PC-3 (cell line): ENCODE data around the gene CEBPA. TPM values are rescaled to one million over a fixed set of nuclear protein-coding genes. Genes with fewer than 3 reads are reported as not detected.

ENCODE experiments used
- ATAC-seq: fragments of 200-7000 bp; cut with Tn5 transposase; 2 replicates; pipeline ENCODE4 v1.9.1; 2020; ENCODE audit warnings: mild to moderate bottlenecking, moderate library complexity
- BruUV-seq: library from RNA; stranded (reverse); fragments of 400-500 nt; replicated peaks from 2 replicates; lab custom pipeline; 2021; lab: Mats Ljungman, UMichigan
- CTCF ChIA-PET: fragments of 300-600 bp; sonication (Branson Sonifier 250); formaldehyde crosslinking; loops from one replicate; lab custom pipeline; 2022; ENCODE audit warnings: antibody characterized with exemption; lab: Charles Lee
- POLR2A ChIA-PET: fragments of 300-600 bp; sonication (Branson Sonifier 250); formaldehyde crosslinking; loops from one replicate; lab custom pipeline; 2022; ENCODE audit warnings: antibody characterized with exemption; ENCODE audit not compliant: unreplicated experiment; lab: Charles Lee
- DNase-seq: peaks from one replicate; pipeline ENCODE4 v3.0.0-alpha.2; 2015
- H2AFZ ChIP-seq: fragments of 300-600 bp; sonication (generic); 2 replicates; pipeline ENCODE4 v1.6.0; 2016; ENCODE audit warnings: antibody characterized with exemption, low read length
- H3F3A ChIP-seq: fragments of 300-600 bp; sonication (generic); one replicate; pipeline ENCODE4 v1.6.0; 2017; ENCODE audit warnings: antibody characterized with exemption, low read length, control low read depth, mild to moderate bottlenecking; ENCODE audit not compliant: unreplicated experiment
- H3K27ac ChIP-seq: fragments of 300-600 bp; sonication (generic); 2 replicates; pipeline ENCODE4 v1.5.1; 2016; ENCODE audit warnings: mild to moderate bottlenecking, low read length
- H3K27me3 ChIP-seq: fragments of 300-600 bp; sonication (generic); 2 replicates; pipeline ENCODE4 v1.6.1; 2016; ENCODE audit warnings: low read length, mixed read lengths
- H3K36me3 ChIP-seq: fragments of 300-600 bp; sonication (generic); 2 replicates; pipeline ENCODE4 v1.6.1; 2016; ENCODE audit warnings: low read depth, mixed run types, low read length, mixed read lengths
- H3K4me1 ChIP-seq: fragments of 300-600 bp; sonication (generic); 2 replicates; pipeline ENCODE4 v1.5.1; 2016; ENCODE audit warnings: low read length; ENCODE audit not compliant: insufficient read depth
- H3K4me2 ChIP-seq: fragments of 300-600 bp; sonication (generic); 2 replicates; pipeline ENCODE4 v1.6.0; 2016; ENCODE audit warnings: low read length
- H3K4me3 ChIP-seq: fragments of 300-600 bp; sonication (generic); 2 replicates; pipeline ENCODE4 v1.5.1; 2016; ENCODE audit warnings: mild to moderate bottlenecking, low read length, mixed read lengths
- H3K79me2 ChIP-seq: fragments of 300-600 bp; sonication (generic); 2 replicates; pipeline ENCODE4 v1.6.1; 2017; ENCODE audit warnings: low read length, mixed read lengths
- H3K9ac ChIP-seq: fragments of 300-600 bp; sonication (generic); 2 replicates; pipeline ENCODE4 v1.6.0; 2016; ENCODE audit warnings: mild to moderate bottlenecking, low read length
- H3K9me2 ChIP-seq: fragments of 300-600 bp; sonication (generic); replicated peaks from 2 replicates; pipeline ENCODE4 v1.6.1; 2016; ENCODE audit warnings: mixed run types, low read length, mixed read lengths
- H3K9me3 ChIP-seq: fragments of 300-600 bp; sonication (generic); 2 replicates; pipeline ENCODE4 v1.6.1; 2016; ENCODE audit warnings: low read length, mixed read lengths
- H4K20me1 ChIP-seq: fragments of 300-600 bp; sonication (generic); 2 replicates; pipeline ENCODE4 v1.6.1; 2016; ENCODE audit warnings: low read length, mixed read lengths
- EZH2 ChIP-seq: fragments of 300-600 bp; sonication (generic); IDR thresholded peaks from one replicate; pipeline ENCODE4 v1.6.1; 2017; ENCODE audit warnings: antibody characterized with exemption, mild to moderate bottlenecking, low read length; ENCODE audit not compliant: unreplicated experiment
- EZH2phosphoT487 ChIP-seq: fragments of 300-600 bp; sonication (generic); IDR thresholded peaks from 2 replicates; pipeline ENCODE4 v1.6.1; 2018; ENCODE audit warnings: mild to moderate bottlenecking, antibody characterized with exemption, low read length, borderline replicate concordance
- intact Hi-C: fragments of 100-400 bp; cut with micrococcal nuclease; formaldehyde crosslinking; loops from 2 replicates; pipeline ENCODE4 v1.9.0; 2023
- total RNA-seq: library from RNA; depleted of rRNA; stranded (reverse); fragments of >200 nt; gene quantifications from 2 replicates; pipeline ENCODE4 v1.2.3, GENCODE V29; 2014
- TF ChIP-seq, protein P1 (sequence below): fragments of 300-600 bp; sonication (generic); conservative IDR thresholded peaks from 2 replicates; pipeline ENCODE4 v1.5.1; 2017; ENCODE audit warnings: antibody characterized with exemption, low read depth, mild to moderate bottlenecking, low read length

Gene CEBPA
- total RNA-seq, 1 experiment from 2014 or later = 2.9 TPM

DNA sequence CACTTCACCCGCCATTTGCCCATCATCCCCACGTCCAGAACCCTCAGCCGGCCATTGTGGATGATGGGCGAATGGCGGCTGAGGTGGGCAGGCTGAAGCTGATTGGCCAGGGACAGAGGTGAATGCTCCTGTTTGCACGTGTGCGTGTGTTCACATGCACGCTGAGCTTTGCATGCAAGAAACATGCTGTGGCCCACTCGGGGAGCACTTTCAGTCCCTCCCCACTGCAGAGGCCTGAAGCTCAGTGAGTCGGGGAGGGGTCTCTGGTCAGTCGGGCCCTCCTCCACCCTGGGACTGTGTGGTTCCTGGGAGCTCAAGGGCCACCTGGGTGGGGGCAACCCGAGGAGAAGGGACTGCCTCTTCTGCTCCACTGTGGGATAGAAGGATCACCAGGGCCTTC lies 24.9 kb downstream of the CEBPA start:
- intact Hi-C loops = no loop called here
- Histone ChIP-seq H3F3A (no peaks in the 10 kb centered on the region), H3K79me2 (no peaks in the 10 kb centered on the region), H3K4me3 (no peak overlapping the region), H3K36me3 (no peaks in the 10 kb centered on the region), H3K27me3 (no peaks in the 10 kb centered on the region), H3K9me3 (no peaks in the 10 kb centered on the region), H2AFZ (no peak overlapping the region), H3K4me2 (no peak overlapping the region), H3K9me2 (no peaks in the 10 kb centered on the region), H4K20me1 (no peaks in the 10 kb centered on the region), H3K27ac (no peak overlapping the region), H3K4me1 (peaks cover 25% of the 10 kb centered on the region), H3K9ac (no peak overlapping the region)
- ChIA-PET POLR2A (no interaction called here), CTCF (no interaction called here)
- TF ChIP-seq, protein P1, sequence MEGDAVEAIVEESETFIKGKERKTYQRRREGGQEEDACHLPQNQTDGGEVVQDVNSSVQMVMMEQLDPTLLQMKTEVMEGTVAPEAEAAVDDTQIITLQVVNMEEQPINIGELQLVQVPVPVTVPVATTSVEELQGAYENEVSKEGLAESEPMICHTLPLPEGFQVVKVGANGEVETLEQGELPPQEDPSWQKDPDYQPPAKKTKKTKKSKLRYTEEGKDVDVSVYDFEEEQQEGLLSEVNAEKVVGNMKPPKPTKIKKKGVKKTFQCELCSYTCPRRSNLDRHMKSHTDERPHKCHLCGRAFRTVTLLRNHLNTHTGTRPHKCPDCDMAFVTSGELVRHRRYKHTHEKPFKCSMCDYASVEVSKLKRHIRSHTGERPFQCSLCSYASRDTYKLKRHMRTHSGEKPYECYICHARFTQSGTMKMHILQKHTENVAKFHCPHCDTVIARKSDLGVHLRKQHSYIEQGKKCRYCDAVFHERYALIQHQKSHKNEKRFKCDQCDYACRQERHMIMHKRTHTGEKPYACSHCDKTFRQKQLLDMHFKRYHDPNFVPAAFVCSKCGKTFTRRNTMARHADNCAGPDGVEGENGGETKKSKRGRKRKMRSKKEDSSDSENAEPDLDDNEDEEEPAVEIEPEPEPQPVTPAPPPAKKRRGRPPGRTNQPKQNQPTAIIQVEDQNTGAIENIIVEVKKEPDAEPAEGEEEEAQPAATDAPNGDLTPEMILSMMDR = no peak
- no peak for TF ChIP-seq EZH2phosphoT487
- no peak for TF ChIP-seq EZH2
- no TSS peak for BruUV-seq
- ATAC-seq (no peak), DNase-seq (no peak)

- CTCF ChIA-PET = no interaction called here
- Histone ChIP-seq H3K27me3 (no peaks in the 10 kb centered on the region), H3K4me3 (no peak overlapping the region), H3K4me2 (no peak overlapping the region), H3K4me1 (peaks cover 14% of the 10 kb centered on the region), H4K20me1 (no peaks in the 10 kb centered on the region), H3F3A (no peaks in the 10 kb centered on the region), H3K36me3 (no peaks in the 10 kb centered on the region), H3K9me2 (no peaks in the 10 kb centered on the region), H3K27ac (no peak overlapping the region), H3K9me3 (no peaks in the 10 kb centered on the region), H3K9ac (no peak overlapping the region), H2AFZ (no peak overlapping the region), H3K79me2 (no peaks in the 10 kb centered on the region)
- POLR2A ChIA-PET = no interaction called here
- TF ChIP-seq EZH2 = no peak
- TF ChIP-seq EZH2phosphoT487 = no peak
- TF ChIP-seq, protein P1 = no peak
- ATAC-seq (no peak), DNase-seq (no peak)
- BruUV-seq = no TSS peak
- intact Hi-C loops = no loop called here
These were observed 26.3 kb downstream of the CEBPA start for GRCh38 chr19:33275933-33276619.

- intact Hi-C loops = no loop called here
- no TSS peak for BruUV-seq
- Histone ChIP-seq H3K27me3 (no peaks in the 10 kb centered on the region), H3F3A (no peaks in the 10 kb centered on the region), H3K4me1 (peaks cover 13% of the 10 kb centered on the region), H3K4me3 (no peak overlapping the region), H3K9ac (no peak overlapping the region), H3K36me3 (no peaks in the 10 kb centered on the region), H3K79me2 (no peaks in the 10 kb centered on the region), H3K9me2 (no peaks in the 10 kb centered on the region), H3K4me2 (no peak overlapping the region), H3K27ac (no peak overlapping the region), H3K9me3 (no peaks in the 10 kb centered on the region), H2AFZ (no peak overlapping the region), H4K20me1 (no peaks in the 10 kb centered on the region)
- TF ChIP-seq, protein P1 = no peak
- TF ChIP-seq EZH2 (no peak), EZH2phosphoT487 (no peak)
- ChIA-PET POLR2A (no interaction called here), CTCF (no interaction called here)
- DNase-seq = no peak
- no peak for ATAC-seq
These were observed 26.8 kb downstream of the CEBPA start for GRCh38 chr19:33275559-33275932.
